Sigmoid colon (tissue), 4 donors: ENCODE measurements around the gene CCDC157.

ENCODE experiments used
- CTCF ChIP-seq, 4 experiments: fragments of 450-650 bp in 3 of 4; fragments of 200-600 bp in 1 of 4; IDR thresholded peaks; one replicate each; pipeline ENCODE4 v1.5.1; 2016 to 2019; ENCODE audit warnings: antibody characterized with exemption in 4 of 4, mild to moderate bottlenecking in 3 of 4, moderate library complexity in 2 of 4
- POLR2A ChIP-seq, 2 donors: fragments of 450-650 bp; IDR thresholded peaks; one replicate each; pipeline ENCODE4 v1.6.1; 2016; ENCODE audit warnings: antibody characterized with exemption in 2 of 2, mild to moderate bottlenecking in 2 of 2, moderate library complexity in 2 of 2
- POLR2AphosphoS5 ChIP-seq, 4 donors: sonication (generic); formaldehyde crosslinking; IDR thresholded peaks; one replicate each; pipeline ENCODE4 v1.6.1; 2017; ENCODE audit warnings: antibody characterized with exemption in 4 of 4

- TF ChIP-seq CTCF (IDR thresholded peaks at IDR 0.05) (no peak), POLR2A (IDR thresholded peaks at IDR 0.05) (no peak), POLR2AphosphoS5 (IDR thresholded peaks at IDR 0.05) (no peak)
Observed at GRCh38 chr22:30425327-30425615, 68.5 kb downstream of the CCDC157 start.
